ENCODE data around the gene ABCC5. TPM values are rescaled to one million over a fixed set of nuclear protein-coding genes. Genes with fewer than 3 reads are reported as not detected.

Gene ABCC5
- total and polyA plus RNA-seq, 4 experiments from 2014 or later, result 9.1 to 42.6 (median 27.3) TPM

DNA sequence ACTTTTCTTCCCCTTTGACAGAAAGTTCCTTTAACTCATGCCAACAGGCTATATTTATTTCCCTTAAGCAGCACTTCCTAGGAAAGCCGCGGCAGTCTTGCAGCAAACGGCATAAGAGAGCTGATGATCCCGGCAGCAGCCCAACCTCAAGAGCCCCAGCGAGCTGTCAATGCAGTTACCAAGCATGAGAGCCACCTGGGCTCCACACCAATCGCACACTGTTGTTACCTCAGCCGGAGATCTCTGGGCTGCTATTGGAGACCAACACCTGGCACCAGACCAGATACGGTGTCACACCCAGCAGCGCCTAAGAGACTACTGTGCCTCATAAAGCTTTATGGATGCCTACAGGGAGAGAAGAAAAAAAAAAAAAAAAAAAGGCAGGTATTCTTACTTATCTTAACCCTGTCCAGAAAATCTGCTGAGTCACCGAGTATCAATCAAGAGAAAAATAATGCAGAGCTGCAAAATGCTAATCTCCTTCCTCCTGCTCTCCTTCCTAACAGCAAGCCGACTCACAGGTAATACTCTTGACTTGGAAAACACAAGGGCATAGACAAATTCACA is 11.7 kb downstream of the ABCC5 start:
- no peak overlapping the region for H3K4me3 Mint-ChIP-seq
- intact Hi-C loops (cut with micrococcal nuclease), result no loop called here
- H3K36me3 ChIP-seq (ENCODE audit: insufficient read depth, low read length), result no peaks in the 10 kb centered on the region
- H3K4me3 ChIP-seq (ENCODE audit: low read length in 2 of 2), result no peak overlapping the region
- peaks cover 24 to 27% of the 10 kb centered on the region in 2 donors for H3K36me3 Mint-ChIP-seq
- CTCF ChIA-PET (ENCODE audit: partially characterized antibody), result interaction anchor here (1.5 to 2.1 kb wide), 2 partner anchors 10 to 12 kb away, joined by 4 to 8 read pairs; partner anchors contain the start of gene ABCC5
- H3K4me1 ChIP-seq (ENCODE audit: insufficient read depth, low read length), result no peaks in the 10 kb centered on the region
- POLR2A ChIA-PET (ENCODE audit: partially characterized antibody), result no interaction called here
- H3K9me3 ChIP-seq (ENCODE audit: control insufficient read depth in 1 of 2, low read length in 2 of 2), result no peaks in the 10 kb centered on the region
- H3K27me3 Mint-ChIP-seq, result no peaks in the 10 kb centered on the region
- DNase-seq, result peak in 4 of 5 donors; percentile 6 to 18 (median 12)
- H3K27me3 ChIP-seq (ENCODE audit: insufficient read depth, low read length), result no peaks in the 10 kb centered on the region
- no peak overlapping the region for H3K27ac Mint-ChIP-seq
- H3K27ac ChIP-seq (ENCODE audit: low read depth, low read length), result no peak overlapping the region
- H3K4me1 Mint-ChIP-seq, result peaks cover 0 to 10% (median 3%) of the 10 kb centered on the region in 4 donors
- no peaks in the 10 kb centered on the region for H3K9me3 Mint-ChIP-seq

GRCh38 chr3:184004476-184004875 is 13.2 kb downstream of the ABCC5 start:
- Mint-ChIP-seq H3K27me3 (no peaks in the 10 kb centered on the region), H3K36me3 (peaks cover 16 to 27% of the 10 kb centered on the region in 2 donors), H3K4me1 (peaks cover 0 to 10% (median 2%) of the 10 kb centered on the region in 4 donors), H3K4me3 (no peak overlapping the region), H3K27ac (no peak overlapping the region), H3K9me3 (no peaks in the 10 kb centered on the region)
- ChIA-PET POLR2A (ENCODE audit: partially characterized antibody) (no interaction called here), CTCF (ENCODE audit: partially characterized antibody) (no interaction called here)
- no peak overlapping the region for H3K4me3 ChIP-seq (ENCODE audit: low read length in 2 of 2)
- no peaks in the 10 kb centered on the region for H3K9me3 ChIP-seq (ENCODE audit: control insufficient read depth in 1 of 2, low read length in 2 of 2)
- H3K27ac ChIP-seq (ENCODE audit: low read depth, low read length), result no peak overlapping the region
- intact Hi-C loops (cut with micrococcal nuclease), result no loop called here
- DNase-seq, result no peak
- H3K4me1 ChIP-seq (ENCODE audit: insufficient read depth, low read length), result no peaks in the 10 kb centered on the region
- no peaks in the 10 kb centered on the region for H3K27me3 ChIP-seq (ENCODE audit: insufficient read depth, low read length)
- H3K36me3 ChIP-seq (ENCODE audit: insufficient read depth, low read length), result no peaks in the 10 kb centered on the region

DNA sequence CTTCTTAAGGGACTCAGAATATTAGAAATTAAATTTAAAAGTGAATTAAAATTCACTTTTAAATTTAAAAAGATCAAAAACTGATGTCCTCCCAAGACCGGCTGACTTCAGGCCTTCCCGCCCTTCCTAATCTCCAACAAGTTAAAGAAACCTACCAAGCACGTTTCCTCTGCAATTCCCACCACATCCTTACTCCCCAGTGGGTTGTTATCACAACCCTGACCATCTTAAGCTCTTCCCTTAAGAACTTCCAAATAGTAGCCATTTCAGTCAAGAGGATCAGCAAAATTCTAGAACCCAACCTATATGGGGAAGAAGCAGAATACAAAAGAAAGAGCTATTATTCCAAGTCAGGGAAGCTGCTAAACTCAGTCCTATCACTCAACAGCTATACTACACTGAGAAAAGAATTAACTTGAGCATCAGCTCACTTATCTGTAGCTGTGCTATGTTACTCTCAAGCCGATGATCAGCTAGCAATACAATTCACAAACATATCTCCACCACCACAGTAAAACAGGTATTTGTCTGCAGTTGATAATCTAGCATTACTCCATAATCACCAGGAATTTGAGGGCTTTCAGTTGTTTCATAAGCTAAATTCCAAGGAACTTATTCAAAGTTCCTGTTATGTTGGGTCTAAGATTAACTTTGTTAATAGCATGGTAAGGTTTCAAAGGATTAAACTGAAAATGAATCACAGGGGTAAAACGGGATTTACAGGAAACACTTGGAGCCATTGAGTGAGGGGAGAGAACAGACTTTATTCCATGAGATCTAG is 14.3 kb downstream of the ABCC5 start:
- ChIA-PET POLR2A (ENCODE audit: partially characterized antibody) (no interaction called here), CTCF (ENCODE audit: partially characterized antibody) (interaction anchor here (1.0 kb wide), 1 partner anchor 13 kb away, joined by 3 read pairs; no protein-coding TSS in a partner anchor)
- Mint-ChIP-seq H3K4me3 (no peak overlapping the region), H3K36me3 (peaks cover 15 to 30% of the 10 kb centered on the region in 2 donors), H3K4me1 (peaks cover 0 to 10% (median 2%) of the 10 kb centered on the region in 4 donors), H3K27ac (peak overlapping the region in 2 of 7 donors; percentile 3 to 72), H3K27me3 (no peaks in the 10 kb centered on the region), H3K9me3 (no peaks in the 10 kb centered on the region)
- Histone ChIP-seq H3K27me3 (ENCODE audit: insufficient read depth, low read length) (no peaks in the 10 kb centered on the region), H3K36me3 (ENCODE audit: insufficient read depth, low read length) (no peaks in the 10 kb centered on the region), H3K27ac (ENCODE audit: low read depth, low read length) (no peak overlapping the region), H3K4me3 (ENCODE audit: low read length in 2 of 2) (no peak overlapping the region), H3K4me1 (ENCODE audit: insufficient read depth, low read length) (no peaks in the 10 kb centered on the region), H3K9me3 (ENCODE audit: control insufficient read depth in 1 of 2, low read length in 2 of 2) (no peaks in the 10 kb centered on the region)
- DNase-seq, result no peak
- intact Hi-C loops (cut with micrococcal nuclease), result no loop called here

GRCh38 chr3:184002469-184002868 is 15.2 kb downstream of the ABCC5 start:
- Mint-ChIP-seq H3K27ac (peak overlapping the region in 1 of 7 donors; percentile 17), H3K4me1 (peaks cover 0 to 10% (median 2%) of the 10 kb centered on the region in 4 donors), H3K4me3 (peak overlapping the region in 1 of 8 donors; percentile 10), H3K36me3 (peaks cover 15 to 28% of the 10 kb centered on the region in 2 donors), H3K27me3 (no peaks in the 10 kb centered on the region), H3K9me3 (no peaks in the 10 kb centered on the region)
- ChIA-PET CTCF (ENCODE audit: partially characterized antibody) (no interaction called here), POLR2A (ENCODE audit: partially characterized antibody) (no interaction called here)
- Histone ChIP-seq H3K36me3 (ENCODE audit: insufficient read depth, low read length) (no peaks in the 10 kb centered on the region), H3K27me3 (ENCODE audit: insufficient read depth, low read length) (no peaks in the 10 kb centered on the region), H3K9me3 (ENCODE audit: control insufficient read depth in 1 of 2, low read length in 2 of 2) (no peaks in the 10 kb centered on the region), H3K27ac (ENCODE audit: low read depth, low read length) (no peak overlapping the region), H3K4me1 (ENCODE audit: insufficient read depth, low read length) (no peaks in the 10 kb centered on the region), H3K4me3 (ENCODE audit: low read length in 2 of 2) (no peak overlapping the region)
- DNase-seq, result no peak
- intact Hi-C loops (cut with micrococcal nuclease), result no loop called here

GRCh38 chr3:184001761-184002160 is 15.9 kb downstream of the ABCC5 start:
- Mint-ChIP-seq H3K4me1 (peaks cover 0 to 10% (median 2%) of the 10 kb centered on the region in 4 donors), H3K4me3 (no peak overlapping the region), H3K27ac (no peak overlapping the region), H3K27me3 (no peaks in the 10 kb centered on the region), H3K9me3 (no peaks in the 10 kb centered on the region), H3K36me3 (peaks cover 15 to 28% of the 10 kb centered on the region in 2 donors)
- H3K36me3 ChIP-seq (ENCODE audit: insufficient read depth, low read length), result no peaks in the 10 kb centered on the region
- intact Hi-C loops (cut with micrococcal nuclease), result no loop called here
- H3K4me3 ChIP-seq (ENCODE audit: low read length in 2 of 2), result no peak overlapping the region
- CTCF ChIA-PET (ENCODE audit: partially characterized antibody), result no interaction called here
- POLR2A ChIA-PET (ENCODE audit: partially characterized antibody), result no interaction called here
- no peaks in the 10 kb centered on the region for H3K9me3 ChIP-seq (ENCODE audit: control insufficient read depth in 1 of 2, low read length in 2 of 2)
- H3K4me1 ChIP-seq (ENCODE audit: insufficient read depth, low read length), result no peaks in the 10 kb centered on the region
- H3K27me3 ChIP-seq (ENCODE audit: insufficient read depth, low read length), result no peaks in the 10 kb centered on the region
- H3K27ac ChIP-seq (ENCODE audit: low read depth, low read length), result no peak overlapping the region
- no peak for DNase-seq

DNA sequence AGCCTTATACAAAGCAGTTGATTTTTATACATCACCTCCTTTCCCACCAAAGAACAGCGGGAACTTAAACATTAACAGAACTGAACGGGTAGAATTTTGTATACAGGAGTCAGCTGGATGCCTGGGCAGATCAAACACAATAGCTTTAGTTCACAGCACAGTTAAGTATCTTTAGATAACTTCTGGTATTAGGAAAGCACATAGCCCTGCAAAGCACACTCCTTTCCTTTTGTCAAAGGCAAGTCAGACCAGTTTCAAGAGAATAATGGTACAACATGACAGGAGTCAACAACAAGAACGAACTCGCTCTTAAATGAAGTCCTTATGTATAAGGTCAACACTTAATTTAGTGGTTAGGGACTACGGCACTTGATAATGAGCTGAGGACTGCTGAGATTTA is 26.3 kb downstream of the ABCC5 start:
- ChIA-PET CTCF (ENCODE audit: partially characterized antibody) (interaction anchor here (1.4 kb wide), 1 partner anchor 9 kb away, joined by 4 read pairs; no protein-coding TSS in a partner anchor), POLR2A (ENCODE audit: partially characterized antibody) (no interaction called here)
- H3K36me3 Mint-ChIP-seq, result peaks cover 25 to 26% of the 10 kb centered on the region in 2 donors
- no peaks in the 10 kb centered on the region for H3K4me1 Mint-ChIP-seq
- intact Hi-C loops (cut with micrococcal nuclease), result no loop called here
- no peaks in the 10 kb centered on the region for H3K9me3 ChIP-seq (ENCODE audit: control insufficient read depth in 1 of 2, low read length in 2 of 2)
- H3K27ac ChIP-seq (ENCODE audit: low read depth, low read length), result no peak overlapping the region
- H3K9me3 Mint-ChIP-seq, result no peaks in the 10 kb centered on the region
- no peaks in the 10 kb centered on the region for H3K27me3 ChIP-seq (ENCODE audit: insufficient read depth, low read length)
- H3K27ac Mint-ChIP-seq, result no peak overlapping the region
- no peak overlapping the region for H3K4me3 ChIP-seq (ENCODE audit: low read length in 2 of 2)
- H3K4me3 Mint-ChIP-seq, result no peak overlapping the region
- H3K4me1 ChIP-seq (ENCODE audit: insufficient read depth, low read length), result no peaks in the 10 kb centered on the region
- no peak for DNase-seq
- H3K36me3 ChIP-seq (ENCODE audit: insufficient read depth, low read length), result peaks cover 1% of the 10 kb centered on the region
- H3K27me3 Mint-ChIP-seq, result no peaks in the 10 kb centered on the region

DNA sequence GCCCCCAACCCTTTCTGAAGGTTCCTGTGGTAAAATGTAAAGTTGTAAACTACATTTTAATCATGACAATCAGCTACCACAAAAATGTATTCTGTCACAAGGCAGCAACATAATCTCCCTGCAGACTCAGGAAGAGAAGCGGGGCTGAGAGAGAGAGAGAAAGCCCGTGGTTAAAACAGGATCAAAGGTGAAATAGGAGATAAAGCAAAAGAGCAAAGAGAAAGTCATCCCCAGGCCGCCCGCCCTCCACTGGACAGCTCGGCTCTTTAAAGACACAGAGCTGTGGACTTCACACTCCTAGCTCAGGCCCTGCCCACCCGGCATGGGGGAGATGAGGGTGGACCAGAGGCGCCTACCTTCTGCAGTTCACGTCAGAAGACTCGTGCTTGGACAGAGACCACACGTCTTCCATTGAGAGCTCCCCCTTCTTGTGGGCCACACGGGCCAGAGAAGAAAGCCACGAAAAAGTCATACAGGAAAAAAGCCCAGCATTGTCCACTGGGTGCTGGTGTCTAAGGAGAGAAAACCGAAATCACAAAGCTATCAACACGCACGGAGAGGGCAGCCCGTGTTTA is 29.4 kb downstream of the ABCC5 start:
- Histone ChIP-seq H3K27me3 (ENCODE audit: insufficient read depth, low read length) (no peaks in the 10 kb centered on the region), H3K36me3 (ENCODE audit: insufficient read depth, low read length) (peaks cover 12% of the 10 kb centered on the region), H3K4me1 (ENCODE audit: insufficient read depth, low read length) (no peaks in the 10 kb centered on the region), H3K9me3 (ENCODE audit: control insufficient read depth in 1 of 2, low read length in 2 of 2) (no peaks in the 10 kb centered on the region), H3K4me3 (ENCODE audit: low read length in 2 of 2) (no peak overlapping the region), H3K27ac (ENCODE audit: low read depth, low read length) (no peak overlapping the region)
- Mint-ChIP-seq H3K9me3 (no peaks in the 10 kb centered on the region), H3K36me3 (peaks cover 45 to 54% of the 10 kb centered on the region in 2 donors), H3K4me1 (peaks cover 0 to 12% (median 0%) of the 10 kb centered on the region in 4 donors), H3K27ac (no peak overlapping the region), H3K4me3 (no peak overlapping the region), H3K27me3 (no peaks in the 10 kb centered on the region)
- CTCF ChIA-PET (ENCODE audit: partially characterized antibody), result interaction anchor here (1.4 to 1.7 kb wide), 2 partner anchors 10 to 30 kb away, joined by 4 to 5 read pairs; partner anchors contain the start of gene ABCC5
- intact Hi-C loops (cut with micrococcal nuclease), result no loop called here
- no peak for DNase-seq
- POLR2A ChIA-PET (ENCODE audit: partially characterized antibody), result no interaction called here

Measured in CD4-positive, alpha-beta memory T cell (primary cell).